Measurements from ENCODE around the gene ATG4C.

Gene ATG4C

DNA sequence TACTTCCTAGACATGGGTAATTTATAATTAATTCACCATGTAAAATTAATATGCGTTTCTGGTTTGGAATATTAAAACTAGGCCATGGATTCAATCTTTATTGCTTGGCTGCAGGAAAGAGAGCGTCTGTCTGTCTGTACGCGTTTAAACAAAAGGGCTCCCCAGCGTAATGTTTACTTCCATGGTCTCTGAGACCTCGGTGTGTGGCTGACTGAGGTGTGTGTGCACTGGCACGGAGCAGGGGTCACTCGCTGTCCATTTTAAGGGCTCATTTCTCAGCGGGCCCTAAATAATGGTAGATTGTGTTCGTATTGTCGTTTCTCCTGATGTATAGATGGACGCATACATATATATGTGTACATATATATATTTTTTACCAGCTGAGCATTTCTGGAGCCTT, 119.6 kb downstream of the ATG4C start:
- in situ Hi-C loops (cut with HindIII; ENCODE audit: low sequenced_read_pairs): no loop called here

- in situ Hi-C loops (cut with HindIII; ENCODE audit: low sequenced_read_pairs): no loop called here
Measured at GRCh38 chr1:62903982-62904855, 120.3 kb downstream of the ATG4C start.

- in situ Hi-C loops (cut with HindIII; ENCODE audit: low sequenced_read_pairs): no loop called here
Measured at GRCh38 chr1:62904856-62905225, 120.9 kb downstream of the ATG4C start.

DNA sequence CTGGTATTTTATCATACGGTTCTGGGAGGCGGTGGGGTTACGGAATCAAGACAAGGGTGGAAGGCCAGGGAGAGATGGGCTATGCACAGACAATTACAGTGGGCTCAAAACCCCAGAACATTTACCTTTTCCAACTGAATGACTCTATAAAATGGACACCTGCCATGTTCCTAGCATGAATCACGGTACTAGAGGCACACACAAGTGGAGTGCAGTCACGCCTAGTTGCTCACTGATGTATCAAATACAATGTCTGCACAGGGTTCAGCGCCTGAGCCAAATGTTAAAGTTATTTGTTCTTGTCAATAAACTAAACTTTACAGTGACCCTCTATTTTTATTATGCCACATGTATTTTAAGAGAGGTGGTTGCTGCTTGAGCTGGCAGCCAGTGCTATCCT, 121.4 kb downstream of the ATG4C start:
- in situ Hi-C loops (cut with HindIII; ENCODE audit: low sequenced_read_pairs): no loop called here

DNA sequence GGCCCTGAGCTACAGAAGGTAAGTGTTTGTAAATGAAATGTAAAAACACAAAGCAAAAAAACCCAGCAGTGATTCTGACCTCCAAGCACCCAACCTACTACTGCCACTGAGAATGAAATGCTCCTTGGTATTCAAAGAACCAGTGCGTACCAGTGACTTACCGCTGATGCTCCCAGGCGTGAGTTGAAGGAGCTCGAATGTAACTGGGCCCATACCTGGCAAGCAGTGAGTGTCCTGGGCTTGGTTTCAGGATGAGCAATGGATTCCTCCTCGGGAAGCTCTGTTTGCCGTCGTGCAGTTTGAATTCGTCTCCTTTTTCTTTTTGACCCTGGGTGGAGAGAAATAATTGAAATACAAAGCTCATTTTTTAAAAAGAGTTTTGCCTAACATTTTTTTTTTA, 121.9 kb downstream of the ATG4C start:
- in situ Hi-C loops (cut with HindIII; ENCODE audit: low sequenced_read_pairs): no loop called here

DNA sequence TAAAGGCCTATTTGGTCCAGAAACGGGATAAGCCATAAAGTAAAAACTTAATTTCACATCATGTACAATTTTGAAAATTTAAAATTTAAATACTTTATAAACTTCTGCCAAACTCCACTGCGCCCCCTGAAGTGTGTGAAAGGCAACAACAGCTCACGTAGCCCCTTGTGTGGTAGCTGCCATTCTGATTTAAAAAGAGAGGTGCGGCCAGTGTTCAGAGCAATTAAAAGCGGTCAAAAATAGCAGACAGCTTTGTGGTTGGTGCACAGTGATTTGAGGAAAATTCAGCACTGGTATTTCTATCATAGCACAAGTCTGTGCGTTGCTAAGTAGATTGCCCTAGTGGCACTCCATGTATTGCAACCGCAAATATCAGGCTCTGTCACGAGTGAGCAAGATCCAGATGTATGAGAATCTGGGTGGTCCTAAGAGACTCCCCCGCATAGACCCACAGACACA, 122.5 kb downstream of the ATG4C start:
- in situ Hi-C loops (cut with HindIII; ENCODE audit: low sequenced_read_pairs): no loop called here

GRCh38 chr1:62908168-62908695, 124.3 kb downstream of the ATG4C start:
- in situ Hi-C loops (cut with HindIII; ENCODE audit: low sequenced_read_pairs): no loop called here

DNA sequence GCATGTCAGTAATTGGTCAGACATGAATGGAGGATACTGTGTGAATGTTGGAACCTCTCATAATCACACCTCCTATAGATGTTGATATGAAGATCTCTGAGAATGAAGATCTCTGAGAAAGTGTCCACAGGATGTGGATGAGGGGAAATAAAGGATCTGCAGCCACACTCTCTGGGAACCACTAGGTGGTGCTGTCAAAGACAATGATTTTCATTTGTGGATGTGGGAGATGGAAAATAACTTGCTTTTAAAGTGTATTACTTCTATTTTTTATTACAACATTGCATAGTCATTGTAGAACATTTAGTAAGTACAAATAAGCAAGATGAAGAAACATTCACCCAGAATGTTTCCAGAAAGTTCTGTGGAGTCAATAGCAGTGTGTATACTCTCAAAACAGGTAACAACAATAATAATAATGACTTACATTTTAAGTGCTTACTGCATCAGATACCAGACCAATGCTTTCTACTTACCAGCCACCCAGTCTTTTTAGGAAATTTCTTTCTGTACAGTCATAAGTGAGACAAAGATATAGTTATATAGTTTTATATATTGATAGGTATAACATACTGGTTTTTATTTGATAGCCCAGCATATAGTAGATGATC, 128.2 kb downstream of the ATG4C start:
- in situ Hi-C loops (cut with HindIII; ENCODE audit: low sequenced_read_pairs): no loop called here

All from endothelial cell of hepatic sinusoid (primary cell).